Chondrocyte (in vitro differentiated cells): ENCODE results near the gene EIF4G3. TPM values are rescaled to one million over a fixed set of nuclear protein-coding genes. Genes with fewer than 3 reads are reported as not detected.
A peak's percentile ranks its signal among the peaks of the same experiment; 100 is the strongest.
"Not testable (repeated sequence)": the region's sequence is repeated elsewhere in the genome, so short reads cannot be mapped to it uniquely, and the experiment has no call there.

Experiments used
- DNase-seq: peaks from one replicate; pipeline ENCODE4 v3.0.0; 2021; ENCODE audit warnings: mixed read lengths, low spot score
- H3K27ac Mint-ChIP-seq: one replicate; pipeline ENCODE4 v1.8.0; 2021; ENCODE audit warnings: mild to moderate bottlenecking, moderate library complexity, mixed read lengths; ENCODE audit not compliant: unreplicated experiment
- H3K27me3 Mint-ChIP-seq: 2 replicates; pipeline ENCODE4 v1.8.0; 2021; ENCODE audit warnings: low read depth, mixed read lengths
- H3K36me3 Mint-ChIP-seq: 2 replicates; pipeline ENCODE4 v1.8.0; 2021; ENCODE audit warnings: low read depth, mixed read lengths
- H3K4me1 Mint-ChIP-seq: 2 replicates; pipeline ENCODE4 v1.8.0; 2021; ENCODE audit warnings: low read depth, mild to moderate bottlenecking, mixed read lengths
- H3K4me3 Mint-ChIP-seq: one replicate; pipeline ENCODE4 v1.8.0; 2021; ENCODE audit warnings: mild to moderate bottlenecking, moderate library complexity, mixed read lengths; ENCODE audit not compliant: unreplicated experiment
- H3K9me3 Mint-ChIP-seq: 2 replicates; pipeline ENCODE4 v1.8.0; 2021; ENCODE audit warnings: low read depth, mixed read lengths
- total RNA-seq: library from RNA; stranded (reverse); gene quantifications from 3 replicates; pipeline ENCODE4 v1.2.1, GENCODE V29; 2021
- TF ChIP-seq, protein P1 (sequence below): fragments of 200-600 bp; sonication (generic); IDR thresholded peaks from 2 replicates; pipeline ENCODE4 v1.5.0; 2021; ENCODE audit warnings: antibody characterized with exemption, mild to moderate bottlenecking, moderate library complexity

The EIF4G3 gene
- total RNA-seq, 1 donor from 2014 or later = 56.6 TPM

DNA sequence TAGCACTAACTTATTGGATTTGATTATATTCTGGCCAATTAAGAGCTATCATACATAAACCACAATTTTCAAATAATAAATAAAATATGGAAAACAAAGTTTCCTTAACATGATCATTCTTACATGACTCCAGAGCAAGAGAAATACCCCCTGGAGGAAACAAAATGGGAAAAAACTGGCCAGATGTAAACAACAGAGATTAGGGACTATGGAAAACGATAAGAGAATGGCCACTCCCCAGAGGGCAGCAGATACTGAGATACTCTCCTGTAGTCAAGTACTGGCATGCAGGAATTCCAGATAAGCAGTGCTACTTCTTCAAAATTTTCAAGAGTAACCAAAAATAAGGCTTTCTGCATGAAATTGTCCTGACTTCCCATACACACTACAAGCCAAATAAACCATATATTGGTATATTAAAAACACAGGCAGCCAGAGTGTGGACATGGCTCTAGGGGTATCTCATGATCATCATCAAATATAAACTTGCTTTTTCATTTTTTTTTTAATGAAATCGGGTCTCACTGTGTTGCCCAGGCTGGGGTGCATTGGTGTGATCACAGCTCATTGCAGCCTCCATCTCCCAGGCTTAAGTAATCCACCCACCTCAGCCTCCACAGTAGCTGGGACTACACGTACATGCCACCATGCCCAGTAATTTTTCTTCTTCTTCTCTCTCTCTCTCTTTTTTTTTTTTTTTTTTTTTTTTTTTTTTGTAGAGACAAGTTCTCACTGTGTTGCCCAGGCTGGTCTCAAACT is 118.5 kb downstream of the EIF4G3 start:
- DNase-seq = no peak
- Mint-ChIP-seq H3K4me3 (no peak overlapping the region), H3K9me3 (no peaks in the 10 kb centered on the region), H3K27ac (peak overlapping the region; percentile 74), H3K27me3 (no peaks in the 10 kb centered on the region), H3K4me1 (peaks cover 10% of the 10 kb centered on the region), H3K36me3 (no peaks in the 10 kb centered on the region)
- TF ChIP-seq, protein P1, sequence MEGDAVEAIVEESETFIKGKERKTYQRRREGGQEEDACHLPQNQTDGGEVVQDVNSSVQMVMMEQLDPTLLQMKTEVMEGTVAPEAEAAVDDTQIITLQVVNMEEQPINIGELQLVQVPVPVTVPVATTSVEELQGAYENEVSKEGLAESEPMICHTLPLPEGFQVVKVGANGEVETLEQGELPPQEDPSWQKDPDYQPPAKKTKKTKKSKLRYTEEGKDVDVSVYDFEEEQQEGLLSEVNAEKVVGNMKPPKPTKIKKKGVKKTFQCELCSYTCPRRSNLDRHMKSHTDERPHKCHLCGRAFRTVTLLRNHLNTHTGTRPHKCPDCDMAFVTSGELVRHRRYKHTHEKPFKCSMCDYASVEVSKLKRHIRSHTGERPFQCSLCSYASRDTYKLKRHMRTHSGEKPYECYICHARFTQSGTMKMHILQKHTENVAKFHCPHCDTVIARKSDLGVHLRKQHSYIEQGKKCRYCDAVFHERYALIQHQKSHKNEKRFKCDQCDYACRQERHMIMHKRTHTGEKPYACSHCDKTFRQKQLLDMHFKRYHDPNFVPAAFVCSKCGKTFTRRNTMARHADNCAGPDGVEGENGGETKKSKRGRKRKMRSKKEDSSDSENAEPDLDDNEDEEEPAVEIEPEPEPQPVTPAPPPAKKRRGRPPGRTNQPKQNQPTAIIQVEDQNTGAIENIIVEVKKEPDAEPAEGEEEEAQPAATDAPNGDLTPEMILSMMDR = no peak

DNA sequence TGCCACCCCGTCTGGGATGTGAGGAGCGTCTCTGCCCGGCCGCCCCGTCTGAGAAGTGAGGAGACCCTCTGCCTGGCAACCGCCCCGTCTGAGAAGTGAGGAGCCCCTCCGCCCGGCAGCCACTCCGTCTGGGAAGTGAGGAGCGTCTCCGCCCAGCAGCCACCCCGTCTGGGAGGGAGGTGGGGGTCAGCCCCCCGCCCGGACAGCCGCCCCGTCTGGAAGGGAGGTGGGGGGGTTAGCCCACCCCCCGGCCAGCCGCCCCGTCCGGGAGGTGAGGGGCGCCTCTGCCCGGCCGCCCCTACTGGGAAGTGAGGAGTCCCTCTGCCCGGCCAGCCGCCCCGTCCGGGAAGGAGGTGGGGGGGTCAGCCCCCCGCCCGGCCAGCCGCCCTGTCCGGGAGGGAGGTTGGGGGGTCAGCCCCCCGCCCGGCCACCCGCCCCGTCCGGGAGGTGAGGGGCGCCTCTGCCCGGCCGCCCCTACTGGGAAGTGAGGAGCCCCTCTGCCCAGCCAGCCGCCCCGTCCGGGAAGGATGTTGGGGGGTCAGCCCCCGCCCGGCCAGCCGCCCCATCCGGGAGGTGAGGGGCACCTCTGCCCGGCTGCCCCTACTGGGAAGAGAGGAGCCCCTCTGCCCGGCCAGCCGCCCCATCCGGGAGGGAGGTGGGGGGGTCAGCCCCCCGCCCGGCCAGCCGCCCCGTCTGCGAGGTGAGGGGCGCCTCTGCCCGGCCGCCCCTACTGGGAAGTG is 123.3 kb downstream of the EIF4G3 start:
- not testable (repeated sequence) for H3K36me3 Mint-ChIP-seq, DNase-seq

DNA sequence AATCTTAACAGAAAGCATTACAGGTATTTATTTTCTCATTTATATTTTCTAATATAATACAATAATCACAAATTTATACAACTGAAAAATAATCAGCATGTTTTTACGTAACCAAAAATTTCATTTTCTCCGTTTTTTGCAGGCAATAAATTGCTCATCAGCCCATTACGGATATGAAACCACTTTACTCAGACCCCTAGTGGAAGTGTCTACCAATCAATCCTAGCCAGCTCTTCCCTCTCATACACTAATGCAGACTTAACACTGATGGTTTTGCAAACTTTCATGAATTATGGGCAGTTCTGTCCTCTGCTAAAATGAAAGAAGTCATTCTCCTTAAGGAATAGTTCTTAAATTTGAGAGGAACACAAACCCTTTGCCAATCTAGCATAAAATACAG is 124.7 kb downstream of the EIF4G3 start:
- Mint-ChIP-seq H3K27ac (no peak overlapping the region), H3K36me3 (no peaks in the 10 kb centered on the region), H3K4me1 (peaks cover 16% of the 10 kb centered on the region), H3K4me3 (no peak overlapping the region), H3K9me3 (no peaks in the 10 kb centered on the region), H3K27me3 (no peaks in the 10 kb centered on the region)
- TF ChIP-seq, protein P1 = no peak
- DNase-seq = no peak

More for the DNA sequence above, 123.3 kb downstream of the EIF4G3 start:
- not testable (repeated sequence) for H3K4me3 Mint-ChIP-seq, H3K27me3 Mint-ChIP-seq, H3K9me3 Mint-ChIP-seq, H3K27ac Mint-ChIP-seq
- H3K4me1 Mint-ChIP-seq = peaks cover 16% of the 10 kb centered on the region

DNA sequence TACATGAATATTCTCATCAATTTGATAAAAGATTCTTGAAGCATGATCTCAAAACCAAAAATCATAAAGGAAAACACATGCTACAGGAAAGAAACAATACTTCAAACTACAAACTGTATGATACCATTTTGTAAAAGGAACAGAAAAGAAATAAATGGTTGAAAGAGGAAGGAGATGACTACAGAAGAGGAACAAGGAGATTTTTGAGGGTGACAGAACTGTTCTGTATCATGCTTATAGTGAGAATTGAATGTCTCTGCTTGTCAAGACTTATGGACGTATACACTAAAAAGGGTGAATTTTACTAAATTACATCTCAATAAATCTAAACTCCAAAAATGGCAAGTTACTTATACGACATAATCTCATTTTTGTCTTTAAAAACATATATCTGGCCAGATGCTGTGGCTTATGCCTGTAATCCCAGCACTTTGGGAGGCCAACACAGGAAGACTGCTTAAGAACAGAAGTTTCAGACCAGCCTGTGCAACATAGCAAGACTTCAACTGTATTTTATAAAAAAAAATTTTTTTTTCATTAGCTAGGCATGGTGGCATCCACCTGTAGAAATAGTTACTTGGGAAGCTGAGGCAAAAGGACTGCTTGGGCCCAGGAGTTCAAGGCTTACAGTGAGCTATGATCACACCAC is 125.4 kb downstream of the EIF4G3 start:
- H3K4me1 Mint-ChIP-seq = peaks cover 16% of the 10 kb centered on the region
- no peak overlapping the region for H3K27ac Mint-ChIP-seq
- TF ChIP-seq, protein P1 = no peak
- no peaks in the 10 kb centered on the region for H3K9me3 Mint-ChIP-seq
- no peak overlapping the region for H3K4me3 Mint-ChIP-seq
- no peaks in the 10 kb centered on the region for H3K36me3 Mint-ChIP-seq
- no peak for DNase-seq
- no peaks in the 10 kb centered on the region for H3K27me3 Mint-ChIP-seq

DNA sequence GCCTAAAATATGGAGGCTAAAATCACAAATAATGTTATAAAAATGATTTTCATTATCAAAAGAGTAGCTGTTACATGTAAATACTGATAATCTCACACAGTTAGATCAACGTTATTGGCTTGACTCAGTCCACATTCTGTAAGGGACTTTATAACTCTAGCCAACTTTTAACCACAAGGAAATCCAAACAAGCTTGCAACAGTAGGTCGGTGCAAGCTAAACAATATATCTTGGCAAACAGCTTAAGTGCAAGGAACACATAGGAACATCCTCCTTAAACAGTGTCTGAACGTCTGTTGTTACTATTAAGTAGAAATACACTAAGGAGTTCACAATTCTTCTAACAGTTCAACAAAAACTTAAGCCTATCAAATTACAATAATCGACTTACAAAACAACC is 126.7 kb downstream of the EIF4G3 start:
- no peaks in the 10 kb centered on the region for H3K36me3 Mint-ChIP-seq
- peaks cover 15% of the 10 kb centered on the region for H3K4me1 Mint-ChIP-seq
- no peak overlapping the region for H3K4me3 Mint-ChIP-seq
- no peak overlapping the region for H3K27ac Mint-ChIP-seq
- no peaks in the 10 kb centered on the region for H3K27me3 Mint-ChIP-seq
- TF ChIP-seq, protein P1 = no peak
- H3K9me3 Mint-ChIP-seq = no peaks in the 10 kb centered on the region
- no peak for DNase-seq
